SK-N-SH (cell line): Measurements from ENCODE around the gene NAXD. TPM values are rescaled to one million over a fixed set of nuclear protein-coding genes. Genes with fewer than 3 reads are reported as not detected.

Source experiments
- CTCF ChIA-PET: fragments of 300-600, 350-600 bp; formaldehyde crosslinking; extraction: SDS; loops from one replicate; lab custom pipeline; 2021; lab: Yijun Ruan, JAX
- POLR2A ChIA-PET: fragments of 350-600 bp; sonication (Branson Sonifier 250); formaldehyde crosslinking; extraction: SDS; loops from one replicate; lab custom pipeline; 2020; ENCODE audit warnings: antibody characterized with exemption, inconsistent platforms; lab: Yijun Ruan, JAX
- DNase-seq: peaks from one replicate; pipeline ENCODE4 v3.0.0; 2012
- H2AFZ ChIP-seq: fragments of 200-600 bp; sonication (generic); 2 replicates; pipeline ENCODE4 v1.8.1; 2016; ENCODE audit warnings: antibody characterized with exemption, mild to moderate bottlenecking, low read depth
- H3F3A ChIP-seq: fragments of 200-600 bp; sonication (generic); replicated peaks from 2 replicates; pipeline ENCODE3; 2016; ENCODE audit warnings: antibody characterized with exemption, mild to moderate bottlenecking; ENCODE audit not compliant: insufficient read depth
- H3K27ac ChIP-seq, 2 experiments: fragments of 200-500 bp in 1 of 2; fragments of 200-600 bp in 1 of 2; sonication (Bioruptor generic) in 1 of 2; sonication (generic), shearing (Covaris generic) in 1 of 2; 2 replicates each; pipeline versions ENCODE4 v1.5.1 to v1.6.1; 2014 to 2016; ENCODE audit warnings: low read depth in 2 of 2, inconsistent platforms in 1 of 2, low read length in 1 of 2, mild to moderate bottlenecking in 1 of 2, mixed read lengths in 1 of 2
- H3K27me3 ChIP-seq: fragments of 200-600 bp; sonication (generic), shearing (Covaris generic); 2 replicates; pipeline ENCODE4 v1.6.1; 2016; ENCODE audit warnings: mixed run types; ENCODE audit not compliant: insufficient read depth
- H3K36me3 ChIP-seq, 2 experiments: fragments of 200-500 bp in 1 of 2; fragments of 200-600 bp in 1 of 2; sonication (Bioruptor generic) in 1 of 2; sonication (generic) in 1 of 2; replicated peaks in 1 of 2; 2 replicates each; pipeline versions ENCODE3 to v1.5.1; 2014 to 2016; ENCODE audit warnings: low read length in 1 of 2, mild to moderate bottlenecking in 1 of 2; ENCODE audit not compliant: insufficient read depth in 2 of 2, control insufficient read depth in 1 of 2
- H3K4me1 ChIP-seq, 2 experiments: fragments of 200-500 bp in 1 of 2; fragments of 200-600 bp in 1 of 2; sonication (Bioruptor generic) in 1 of 2; sonication (generic), shearing (Covaris generic) in 1 of 2; 2 replicates each; pipeline versions ENCODE4 v1.5.1 to v1.6.1; 2014 to 2016; ENCODE audit warnings: low read depth in 1 of 2, low read length in 1 of 2, mixed run types in 1 of 2; ENCODE audit not compliant: insufficient read depth in 2 of 2, control insufficient read depth in 1 of 2
- H3K4me2 ChIP-seq: fragments of 200-600 bp; sonication (generic), shearing (Covaris generic); 2 replicates; pipeline ENCODE4 v1.6.1; 2017; ENCODE audit warnings: mixed run types
- H3K4me3 ChIP-seq, 2 experiments: fragments of 200-500 bp in 1 of 2; fragments of 200-600 bp in 1 of 2; sonication (Bioruptor generic) in 1 of 2; sonication (generic), shearing (Covaris generic) in 1 of 2; 2 replicates each; pipeline versions ENCODE4 v1.5.1 to v1.8.1; 2014 to 2016; ENCODE audit warnings: low read depth in 2 of 2, inconsistent platforms in 1 of 2, low read length in 1 of 2, mild to moderate bottlenecking in 1 of 2, mixed read lengths in 1 of 2, moderate library complexity in 1 of 2
- H3K79me2 ChIP-seq: fragments of 200-600 bp; sonication (generic); 2 replicates; pipeline ENCODE4 v1.8.1; 2017; ENCODE audit warnings: mild to moderate bottlenecking; ENCODE audit not compliant: insufficient read depth
- H3K9ac ChIP-seq: fragments of 200-600 bp; sonication (generic); 2 replicates; pipeline ENCODE4 v1.6.1; 2017; ENCODE audit warnings: mixed run types
- H3K9me2 ChIP-seq: fragments of 200-600 bp; sonication (generic); 2 replicates; pipeline ENCODE4 v1.6.1; 2017; ENCODE audit warnings: mixed run types
- H3K9me3 ChIP-seq: fragments of 200-600 bp; sonication (generic); 2 replicates; pipeline ENCODE4 v1.6.1; 2017; ENCODE audit warnings: mixed run types, mild to moderate bottlenecking, moderate library complexity
- H4K20me1 ChIP-seq: fragments of 200-600 bp; sonication (generic); 2 replicates; pipeline ENCODE4 v1.6.1; 2017; ENCODE audit warnings: mild to moderate bottlenecking, mixed run types; ENCODE audit not compliant: insufficient read depth
- CHD2 ChIP-seq: fragments of 150-350 bp; IDR thresholded peaks from 2 replicates; pipeline ENCODE4 v1.6.1; 2018; ENCODE audit warnings: low read length; ENCODE audit not compliant: partially characterized antibody
- EP300 ChIP-seq, 2 experiments: IDR thresholded peaks; 2 replicates each; pipeline versions ENCODE4 v1.4.0 to v1.6.1; 2012; ENCODE audit warnings: borderline replicate concordance in 1 of 2, low read depth in 1 of 2, low read length in 1 of 2
- FOSL2 ChIP-seq: IDR thresholded peaks from 2 replicates; pipeline ENCODE4 v1.4.0; 2012; ENCODE audit warnings: low read depth, mild to moderate bottlenecking, moderate library complexity, borderline replicate concordance
- GABPA ChIP-seq: IDR thresholded peaks from 2 replicates; pipeline ENCODE4 v1.4.0; 2012; ENCODE audit warnings: low read depth, mild to moderate bottlenecking
- IRF3 ChIP-seq: fragments of 150-350 bp; IDR thresholded peaks from 2 replicates; pipeline ENCODE4 v1.6.1; 2016; ENCODE audit warnings: mild to moderate bottlenecking, low read depth, low read length
- MAX ChIP-seq: IDR thresholded peaks from 2 replicates; pipeline ENCODE4 v1.4.0; 2012; ENCODE audit warnings: low read depth
- MEF2A ChIP-seq: IDR thresholded peaks from 2 replicates; pipeline ENCODE4 v1.4.0; 2012; ENCODE audit warnings: low read depth, borderline replicate concordance
- PBX3 ChIP-seq: IDR thresholded peaks from 2 replicates; pipeline ENCODE4; 2012
- POLR2AphosphoS5 ChIP-seq: IDR thresholded peaks from 2 replicates; pipeline ENCODE4 v1.6.1; 2012; ENCODE audit warnings: low read depth, low read length
- RCOR1 ChIP-seq: fragments of 150-350 bp; IDR thresholded peaks from 2 replicates; pipeline ENCODE4 v1.6.1; 2017; ENCODE audit warnings: antibody characterized with exemption, low read length
- TEAD4 ChIP-seq: IDR thresholded peaks from 2 replicates; pipeline ENCODE4 v1.4.0; 2012; ENCODE audit warnings: mild to moderate bottlenecking, borderline replicate concordance; ENCODE audit not compliant: insufficient read depth
- USF1 ChIP-seq: IDR thresholded peaks from 2 replicates; pipeline ENCODE4 v1.4.0; 2012; ENCODE audit warnings: low read depth, borderline replicate concordance
- YY1 ChIP-seq: IDR thresholded peaks from 2 replicates; pipeline ENCODE4 v1.4.0; 2012; ENCODE audit warnings: low read depth, mild to moderate bottlenecking
- WGBS: methylation state at CpG from one replicate; pipeline ENCODE4 v1.1.6; 2017; ENCODE audit warnings: low lambda C conversion rate; 5-methylcytosine and 5-hydroxymethylcytosine counted together
- polyA plus RNA-seq, 3 experiments: library from polyadenylated mRNA; depleted of rRNA; stranded (reverse); fragments of >200 nt; gene quantifications; 2 replicates each; pipeline ENCODE4 v1.2.3, GENCODE V29; 2012
- TF ChIP-seq, protein P1 (sequence below): IDR thresholded peaks from 2 replicates; pipeline ENCODE4 v1.4.0; 2012; ENCODE audit warnings: low read depth, borderline replicate concordance

The NAXD gene
- polyA plus RNA-seq, 1 of the 3 experiments (the other 2 are of a cell fraction): 32.4 TPM

DNA sequence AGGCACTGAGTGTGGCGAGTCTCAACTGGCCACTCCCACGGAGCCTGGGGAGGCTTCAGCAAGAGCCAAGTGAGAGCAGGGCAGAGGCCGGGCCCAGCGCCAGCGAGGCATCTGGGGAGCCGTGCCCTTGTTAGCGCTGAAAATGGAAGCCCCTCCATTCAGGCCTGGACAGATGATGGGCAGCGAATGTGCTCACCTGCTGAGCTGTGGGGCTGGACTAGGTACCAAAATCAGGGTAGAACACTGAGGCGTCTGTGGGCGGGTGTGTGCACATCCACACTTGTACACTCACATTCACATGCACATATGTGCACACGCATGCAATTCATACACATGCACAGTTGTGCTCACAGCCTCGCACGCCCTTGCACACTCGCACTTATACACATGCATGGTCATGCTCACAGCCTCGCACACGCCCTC, 20.7 kb downstream of the NAXD start:
- ChIA-PET CTCF (interaction anchor here (1.2 kb wide), 1 partner anchor 17 kb away, joined by 3 read pairs; no protein-coding TSS in a partner anchor), POLR2A (no interaction called here)
- Histone ChIP-seq H3K27ac (no peak overlapping the region), H2AFZ (no peak overlapping the region), H3K79me2 (peaks cover 37% of the 10 kb centered on the region; the same call in 1 of the 2 replicates), H3K27me3 (no peaks in the 10 kb centered on the region), H3K4me1 (peaks cover 0 to 12% of the 10 kb centered on the region in 2 experiments; a peak in 2 of 4 replicates), H3F3A (peaks cover 7% of the 10 kb centered on the region), H3K9ac (no peak overlapping the region), H3K36me3 (peaks cover 21 to 72% of the 10 kb centered on the region in 2 experiments), H3K9me2 (no peaks in the 10 kb centered on the region), H3K4me3 (no peak overlapping the region), H3K9me3 (no peaks in the 10 kb centered on the region), H4K20me1 (peaks cover 6% of the 10 kb centered on the region; the same call in 1 of the 2 replicates), H3K4me2 (no peak overlapping the region)
- 95% methylated on average over 16 of the region's 16 CpGs for WGBS
- no peak for TF ChIP-seq PBX3
- TF ChIP-seq, protein P1, sequence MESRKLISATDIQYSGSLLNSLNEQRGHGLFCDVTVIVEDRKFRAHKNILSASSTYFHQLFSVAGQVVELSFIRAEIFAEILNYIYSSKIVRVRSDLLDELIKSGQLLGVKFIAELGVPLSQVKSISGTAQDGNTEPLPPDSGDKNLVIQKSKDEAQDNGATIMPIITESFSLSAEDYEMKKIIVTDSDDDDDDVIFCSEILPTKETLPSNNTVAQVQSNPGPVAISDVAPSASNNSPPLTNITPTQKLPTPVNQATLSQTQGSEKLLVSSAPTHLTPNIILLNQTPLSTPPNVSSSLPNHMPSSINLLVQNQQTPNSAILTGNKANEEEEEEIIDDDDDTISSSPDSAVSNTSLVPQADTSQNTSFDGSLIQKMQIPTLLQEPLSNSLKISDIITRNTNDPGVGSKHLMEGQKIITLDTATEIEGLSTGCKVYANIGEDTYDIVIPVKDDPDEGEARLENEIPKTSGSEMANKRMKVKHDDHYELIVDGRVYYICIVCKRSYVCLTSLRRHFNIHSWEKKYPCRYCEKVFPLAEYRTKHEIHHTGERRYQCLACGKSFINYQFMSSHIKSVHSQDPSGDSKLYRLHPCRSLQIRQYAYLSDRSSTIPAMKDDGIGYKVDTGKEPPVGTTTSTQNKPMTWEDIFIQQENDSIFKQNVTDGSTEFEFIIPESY: no peak
- TF ChIP-seq TEAD4: no peak
- TF ChIP-seq EP300 (IDR thresholded peaks at IDR 0.05; ENCODE audit: borderline replicate concordance in 1 of 2, low read depth in 1 of 2, low read length in 1 of 2): no peak
- TF ChIP-seq MEF2A: no peak
- no peak for TF ChIP-seq YY1
- TF ChIP-seq POLR2AphosphoS5: no peak
- no peak for TF ChIP-seq FOSL2
- TF ChIP-seq CHD2: no peak
- no peak for TF ChIP-seq RCOR1
- no peak for TF ChIP-seq MAX
- no peak for TF ChIP-seq IRF3
- TF ChIP-seq GABPA: no peak
- TF ChIP-seq USF1: no peak
- DNase-seq: no peak
